CD4-positive, alpha-beta T cell treated with Interleukin-21 for 1 hour (primary cell): ENCODE measurements around the gene PAXIP1.
A peak's percentile ranks its signal among the peaks of the same experiment; 100 is the strongest.

ENCODE experiments used
- DNase-seq: peaks from one replicate; pipeline ENCODE4 v3.0.0-alpha.2; 2020

Gene PAXIP1

DNA sequence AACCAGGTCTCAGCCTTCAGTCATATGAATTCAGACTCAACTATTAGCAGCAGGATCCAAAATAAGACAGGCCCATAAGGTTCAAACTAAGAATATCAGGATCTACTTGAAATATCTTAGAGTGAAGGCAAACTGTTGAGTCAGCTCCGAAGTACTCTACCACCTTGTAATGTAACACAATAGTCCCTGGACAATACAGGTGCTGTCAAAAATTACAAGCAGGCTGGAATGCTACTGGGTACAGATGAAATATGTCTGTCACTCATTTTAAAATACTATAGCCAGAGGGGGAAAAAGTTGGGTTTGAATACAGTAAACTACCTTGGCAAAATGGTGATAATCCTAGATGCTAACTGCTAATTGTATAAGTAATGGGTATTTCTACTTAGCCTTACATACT, 6.8 kb downstream of the PAXIP1 start:
- DNase-seq: no peak

GRCh38 chr7:154994996-154995395, 7.9 kb downstream of the PAXIP1 start:
- no peak for DNase-seq

GRCh38 chr7:154990964-154991540, 11.9 kb downstream of the PAXIP1 start:
- DNase-seq: no peak

GRCh38 chr7:154987571-154987970, 15.4 kb downstream of the PAXIP1 start:
- no peak for DNase-seq

DNA sequence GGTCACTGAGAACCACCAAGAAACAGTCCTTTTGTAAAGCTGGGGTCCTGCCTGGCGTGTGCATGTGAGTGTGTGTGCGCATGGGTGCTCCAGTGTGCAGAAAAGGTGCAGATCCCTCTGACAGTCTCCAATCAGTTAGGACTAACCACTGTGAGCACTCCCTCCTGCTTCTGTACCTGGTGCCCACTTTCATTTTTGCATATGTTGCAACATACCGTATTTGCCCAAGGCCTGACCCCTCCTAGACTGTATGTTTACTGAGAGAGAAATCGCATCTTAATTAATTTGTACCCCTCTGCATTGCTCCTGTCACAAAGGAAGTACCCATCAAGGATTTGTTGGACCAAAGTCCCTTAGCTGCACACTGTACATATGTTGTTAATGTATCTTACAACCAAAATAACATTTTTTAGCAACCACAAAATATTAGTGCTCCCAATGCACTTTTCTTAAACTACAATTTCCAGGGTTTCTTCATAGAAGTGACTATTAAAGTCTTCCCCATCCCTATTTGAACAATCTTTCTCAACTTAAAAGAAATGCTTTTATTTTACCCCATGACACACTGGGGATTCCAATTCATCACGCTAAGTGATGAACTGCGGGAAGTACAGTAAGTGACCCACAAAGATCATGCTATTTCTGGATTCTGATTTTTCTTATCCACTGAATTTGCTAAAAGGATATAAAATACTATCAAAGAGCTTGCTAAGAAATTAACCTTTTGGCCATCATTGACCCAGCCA, 16.6 kb downstream of the PAXIP1 start:
- DNase-seq: no peak

DNA sequence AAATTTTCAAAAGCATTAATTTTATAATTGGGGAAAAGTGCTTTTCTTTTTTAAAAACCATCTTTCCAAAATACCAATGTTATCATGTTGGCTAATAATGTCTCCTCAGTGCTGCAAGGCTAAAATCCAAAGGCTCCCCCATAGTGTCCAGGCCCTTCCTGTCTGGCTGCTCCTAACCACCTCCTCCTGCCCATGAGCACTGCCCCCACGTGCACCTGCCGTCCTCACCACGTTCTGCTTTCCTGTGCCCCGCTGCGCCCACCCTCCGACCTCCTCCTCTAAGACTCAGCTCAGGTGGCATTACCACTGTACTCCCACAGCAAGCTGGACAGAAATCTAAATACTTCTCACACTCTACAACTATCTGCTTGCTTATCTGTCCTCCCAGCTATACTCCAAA, 17.7 kb downstream of the PAXIP1 start:
- DNase-seq: no peak

- no peak for DNase-seq
Measured at GRCh38 chr7:154984601-154985188, 18.2 kb downstream of the PAXIP1 start.

DNA sequence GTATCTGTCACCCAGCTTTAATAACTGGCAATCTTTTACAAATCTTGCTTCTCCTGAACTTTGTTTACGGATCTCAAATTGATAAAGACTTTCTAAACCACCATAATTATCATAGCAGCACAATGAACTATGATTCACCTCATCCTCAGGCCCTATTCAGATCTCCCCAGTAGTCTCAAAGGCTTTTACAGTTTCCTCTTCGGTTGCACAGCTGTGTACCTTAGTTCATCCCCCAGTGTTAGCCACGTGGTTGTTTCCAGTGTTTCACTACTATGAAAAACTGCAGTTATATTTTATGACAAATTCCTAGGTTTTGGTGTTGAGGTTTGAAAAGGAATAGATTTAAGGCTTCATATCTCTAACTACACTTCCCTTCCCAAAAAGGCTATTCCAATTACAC, 24.9 kb downstream of the PAXIP1 start:
- DNase-seq: no peak

- DNase-seq: no peak
Measured at GRCh38 chr7:154977250-154977649, 25.7 kb downstream of the PAXIP1 start.

- no peak for DNase-seq
Measured at GRCh38 chr7:154976844-154977243, 26.1 kb downstream of the PAXIP1 start.

GRCh38 chr7:154975984-154976383, 26.9 kb downstream of the PAXIP1 start:
- DNase-seq: no peak

DNA sequence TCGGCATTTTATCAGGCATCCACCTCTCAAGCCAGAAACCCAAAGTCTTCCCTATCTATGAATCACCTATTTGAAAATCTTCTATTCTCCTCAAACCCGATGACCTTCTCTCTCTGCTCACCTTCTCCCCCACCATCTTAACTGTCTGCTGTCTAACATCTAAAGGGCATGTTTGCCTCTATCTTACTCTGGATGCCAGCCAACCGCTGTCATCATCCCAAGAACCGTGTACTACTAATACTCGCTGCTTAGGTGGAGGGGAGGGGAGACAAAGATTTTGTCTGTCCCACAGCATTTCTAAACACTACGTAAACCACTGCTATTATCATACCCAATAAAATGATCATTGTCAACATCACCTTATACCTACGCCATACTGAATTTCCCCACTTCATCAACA, 29.5 kb downstream of the PAXIP1 start:
- DNase-seq: no peak

GRCh38 chr7:154968336-154969001, 34.5 kb downstream of the PAXIP1 start:
- peak; percentile 10 for DNase-seq

DNA sequence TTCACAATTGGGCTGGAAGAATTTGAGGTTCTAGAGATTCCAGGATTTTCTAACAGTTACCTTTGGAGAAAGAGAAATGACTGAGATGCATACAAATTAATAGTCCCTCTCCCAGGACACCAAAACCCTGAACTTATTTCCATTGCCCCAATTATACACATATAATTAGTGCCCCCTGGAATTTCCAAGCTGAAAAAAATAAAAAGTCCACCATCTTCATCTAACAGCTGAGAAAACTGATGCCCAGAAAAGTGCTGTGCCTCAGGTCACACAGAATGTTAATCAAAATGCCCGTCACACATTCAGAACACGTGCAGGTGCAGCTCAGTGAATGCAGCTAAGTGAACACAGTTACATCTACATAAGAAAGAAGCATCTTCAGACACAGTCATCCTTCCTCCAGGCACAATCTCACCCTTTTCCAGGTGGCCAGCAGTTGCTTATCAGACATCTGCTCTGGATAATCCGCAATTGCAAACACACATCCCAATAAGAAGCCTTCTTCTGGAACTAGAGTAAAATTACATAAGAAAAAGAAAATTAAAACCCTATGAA, 35.4 kb downstream of the PAXIP1 start:
- no peak for DNase-seq

GRCh38 chr7:154965014-154965413, 37.9 kb downstream of the PAXIP1 start:
- DNase-seq: no peak

- DNase-seq: no peak
Measured at GRCh38 chr7:154960063-154960790, 42.7 kb downstream of the PAXIP1 start.

DNA sequence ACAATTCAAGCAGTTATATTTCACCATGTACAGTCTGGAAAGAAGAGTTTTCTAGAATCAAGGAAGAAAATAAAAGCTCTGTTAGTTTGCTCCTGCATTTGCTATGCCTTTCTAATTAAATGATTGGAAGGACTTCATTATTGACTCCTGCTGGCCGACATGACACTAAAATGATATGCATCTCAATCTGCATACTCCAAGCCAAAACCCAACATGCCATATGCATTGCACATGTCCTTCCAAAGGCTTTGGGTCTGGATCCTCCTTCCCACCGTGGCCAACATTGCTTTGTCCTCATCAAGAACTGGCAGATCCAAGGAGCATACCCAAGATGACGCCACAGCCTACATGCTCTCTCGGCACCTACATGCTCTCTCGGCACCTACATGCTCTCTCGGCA, 46.5 kb downstream of the PAXIP1 start:
- DNase-seq: no peak

DNA sequence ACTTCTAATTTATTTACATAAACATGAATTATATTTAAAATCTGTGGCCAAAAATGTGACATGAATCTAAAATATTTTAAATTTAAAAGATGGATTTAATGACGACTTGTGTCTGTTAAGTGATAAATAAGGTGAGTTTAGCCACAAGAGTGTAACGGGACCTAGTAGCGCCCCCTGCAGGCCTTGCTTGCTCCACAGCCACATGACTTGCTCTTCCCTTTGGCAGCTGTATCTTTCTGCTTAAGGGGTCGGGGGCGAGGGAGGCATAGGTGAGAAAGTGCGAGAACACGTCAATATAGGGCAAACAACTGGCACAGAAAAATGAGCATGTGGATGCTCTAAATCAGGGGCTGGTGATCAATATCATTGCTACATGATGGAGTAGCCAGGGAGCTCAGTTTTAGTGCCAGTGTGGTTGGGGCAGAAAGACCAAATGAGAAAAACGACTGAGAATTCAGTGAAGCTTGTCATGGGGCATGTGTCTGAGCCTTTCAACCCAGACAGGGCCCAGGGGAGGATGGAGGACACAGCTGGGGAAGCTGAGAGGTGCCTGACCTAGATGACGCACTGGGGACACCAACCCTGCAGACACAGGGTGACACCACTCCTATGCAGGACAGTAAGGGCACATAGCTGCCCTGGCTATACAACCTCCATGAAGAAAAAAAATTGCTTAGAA, 49.8 kb downstream of the PAXIP1 start:
- DNase-seq: peak; percentile 69

GRCh38 chr7:154950960-154951359, 52.0 kb downstream of the PAXIP1 start:
- DNase-seq: no peak

DNA sequence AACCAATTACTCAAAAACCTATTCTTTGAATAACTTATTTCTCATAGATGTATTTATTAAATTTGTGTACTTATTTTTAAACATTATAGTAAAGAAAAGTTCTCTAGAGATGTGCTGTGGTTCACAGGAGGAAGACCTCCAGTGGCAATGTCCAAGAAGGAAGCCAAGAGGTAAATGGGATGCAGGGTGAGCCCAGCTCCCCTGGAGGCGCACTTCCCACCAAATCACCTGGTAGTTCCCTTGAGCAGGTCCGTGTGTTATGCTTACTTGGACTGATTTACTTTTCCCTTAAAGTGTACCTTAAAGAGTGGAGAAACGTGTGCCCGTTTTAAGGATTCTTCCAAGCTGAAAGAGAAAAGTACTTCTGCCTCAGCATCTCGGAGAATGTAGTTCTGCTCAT, 55.3 kb downstream of the PAXIP1 start:
- no peak for DNase-seq

DNA sequence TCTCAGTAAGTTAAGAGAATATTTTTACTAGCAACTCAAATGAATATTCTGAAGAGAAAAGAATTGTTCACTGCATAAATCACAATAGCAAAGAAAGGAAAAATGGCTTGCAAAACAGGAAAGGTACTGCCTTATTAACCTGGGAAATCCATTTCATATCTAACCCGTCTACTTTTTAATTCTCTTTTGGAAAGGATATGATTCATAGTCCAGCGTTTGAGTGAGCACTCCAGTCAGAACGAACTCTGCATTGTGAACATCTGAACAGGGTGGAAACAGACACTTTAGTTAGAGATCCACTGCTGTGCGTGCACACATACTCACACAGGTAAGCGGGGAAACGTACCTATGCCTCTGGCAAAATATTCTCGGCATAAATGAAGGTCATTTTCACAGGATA, 56.8 kb downstream of the PAXIP1 start:
- no peak for DNase-seq

DNA sequence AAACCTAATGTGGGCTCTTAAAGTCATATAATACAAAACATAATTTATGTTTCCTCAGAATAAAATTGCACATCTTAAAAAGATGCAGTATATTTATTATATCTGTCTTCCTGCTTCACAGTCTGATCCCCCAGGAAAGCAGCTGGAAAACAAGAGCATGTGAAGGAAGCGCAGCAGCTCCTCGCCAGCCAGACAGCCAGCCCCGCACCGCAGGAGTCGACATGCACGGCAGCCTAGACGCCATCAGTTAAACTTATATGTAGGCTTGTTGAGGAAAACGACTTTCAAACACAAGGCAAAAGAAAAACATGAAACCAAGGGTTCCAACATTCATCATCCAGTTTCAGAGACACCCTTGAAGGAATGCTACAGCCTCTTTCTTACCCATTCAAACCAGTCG, 59.0 kb downstream of the PAXIP1 start:
- no peak for DNase-seq
